IPS-18c (cell line): Measurements from ENCODE around the gene LRR1.
A peak's percentile ranks its signal among the peaks of the same experiment; 100 is the strongest.

ENCODE experiments used
- H3K4me3 ChIP-seq: 2 replicates; pipeline ENCODE4 v1.7.0; 2013; ENCODE audit warnings: low read depth, mild to moderate bottlenecking, low read length, moderate library complexity; ENCODE audit not compliant: insufficient read depth
- H3K9me3 ChIP-seq: one replicate; pipeline ENCODE4 v1.6.1; 2013; ENCODE audit warnings: mild to moderate bottlenecking, low read length, moderate library complexity; ENCODE audit not compliant: control insufficient read depth, insufficient read depth

The LRR1 gene

GRCh38 chr14:49620182-49621113, 21.7 kb downstream of the LRR1 start, which contains the start of the genes MGAT2 and RPL36AL:
Gene MGAT2, plus strand, starts transcription at chr14:49620799. Its CDS starts 470 bp downstream, at chr14:49621269.
Gene RPL36AL, minus strand, starts transcription at chr14:49620626. Its CDS starts 1,522 bp downstream, at chr14:49619104.
- H3K9me3 ChIP-seq, result no peaks in the 10 kb centered on the region

GRCh38 chr14:49621114-49621881, 22.6 kb downstream of the LRR1 start:
- no peaks in the 10 kb centered on the region for H3K9me3 ChIP-seq
- H3K4me3 ChIP-seq, result peak overlapping the region; percentile 85

More at GRCh38 chr14:49620182-49621113, 21.7 kb downstream of the LRR1 start, which contains the start of the genes MGAT2 and RPL36AL:
- H3K4me3 ChIP-seq, result peak within 1 kb of the TSS; percentile 85

- H3K4me3 ChIP-seq, result peak overlapping the region; percentile 85; the same call in 1 of the 2 replicates
Measured at GRCh38 chr14:49622022-49622607, 23.4 kb downstream of the LRR1 start.

GRCh38 chr14:49623387-49623786, 24.6 kb downstream of the LRR1 start:
- Histone ChIP-seq H3K4me3 (no peak overlapping the region), H3K9me3 (no peaks in the 10 kb centered on the region)

More at GRCh38 chr14:49622022-49622607, 23.4 kb downstream of the LRR1 start:
- H3K9me3 ChIP-seq, result no peaks in the 10 kb centered on the region

DNA sequence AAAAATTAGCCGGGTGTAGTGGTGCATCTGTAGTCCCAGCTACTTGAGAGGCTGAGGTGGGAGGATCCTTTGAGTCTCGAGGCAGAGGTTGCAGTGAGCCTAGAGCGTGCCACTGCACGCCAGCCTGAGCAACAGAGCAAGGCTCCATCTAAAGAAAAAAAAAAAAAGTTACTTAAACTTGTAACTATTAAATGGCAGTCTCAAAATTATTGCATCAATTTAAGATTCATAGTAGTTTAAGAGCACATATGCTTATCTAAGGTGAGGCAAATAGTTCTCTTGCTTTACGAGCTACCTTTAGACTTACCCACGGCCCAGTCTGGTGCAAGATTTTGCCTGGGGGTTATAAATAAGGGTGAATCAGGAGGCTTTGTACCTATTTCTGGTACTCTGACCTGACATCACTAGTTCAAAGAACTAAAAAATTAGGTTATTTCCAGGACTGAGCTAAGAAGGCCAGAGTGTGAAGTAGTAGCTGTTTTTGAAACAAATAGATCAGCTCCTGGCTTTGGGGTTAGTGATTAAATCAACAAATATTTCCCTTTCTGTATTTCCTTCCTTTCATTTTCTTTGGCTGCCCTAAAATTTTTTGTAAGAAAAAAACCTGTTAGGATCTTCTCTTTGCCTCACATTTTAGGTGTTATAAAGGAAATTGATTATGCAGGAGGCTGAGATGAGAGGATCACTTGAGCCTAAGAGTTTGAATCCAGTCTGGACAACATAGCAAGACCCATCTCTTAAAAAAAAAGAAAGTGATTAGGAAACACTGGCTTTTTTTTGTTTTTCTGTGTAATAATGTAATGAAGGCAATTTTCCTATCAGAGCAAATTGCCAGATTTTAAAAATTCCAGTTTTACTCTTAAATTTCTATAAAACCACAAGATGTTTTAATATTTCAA, 25.4 kb downstream of the LRR1 start:
- no peaks in the 10 kb centered on the region for H3K9me3 ChIP-seq
- no peak overlapping the region for H3K4me3 ChIP-seq

DNA sequence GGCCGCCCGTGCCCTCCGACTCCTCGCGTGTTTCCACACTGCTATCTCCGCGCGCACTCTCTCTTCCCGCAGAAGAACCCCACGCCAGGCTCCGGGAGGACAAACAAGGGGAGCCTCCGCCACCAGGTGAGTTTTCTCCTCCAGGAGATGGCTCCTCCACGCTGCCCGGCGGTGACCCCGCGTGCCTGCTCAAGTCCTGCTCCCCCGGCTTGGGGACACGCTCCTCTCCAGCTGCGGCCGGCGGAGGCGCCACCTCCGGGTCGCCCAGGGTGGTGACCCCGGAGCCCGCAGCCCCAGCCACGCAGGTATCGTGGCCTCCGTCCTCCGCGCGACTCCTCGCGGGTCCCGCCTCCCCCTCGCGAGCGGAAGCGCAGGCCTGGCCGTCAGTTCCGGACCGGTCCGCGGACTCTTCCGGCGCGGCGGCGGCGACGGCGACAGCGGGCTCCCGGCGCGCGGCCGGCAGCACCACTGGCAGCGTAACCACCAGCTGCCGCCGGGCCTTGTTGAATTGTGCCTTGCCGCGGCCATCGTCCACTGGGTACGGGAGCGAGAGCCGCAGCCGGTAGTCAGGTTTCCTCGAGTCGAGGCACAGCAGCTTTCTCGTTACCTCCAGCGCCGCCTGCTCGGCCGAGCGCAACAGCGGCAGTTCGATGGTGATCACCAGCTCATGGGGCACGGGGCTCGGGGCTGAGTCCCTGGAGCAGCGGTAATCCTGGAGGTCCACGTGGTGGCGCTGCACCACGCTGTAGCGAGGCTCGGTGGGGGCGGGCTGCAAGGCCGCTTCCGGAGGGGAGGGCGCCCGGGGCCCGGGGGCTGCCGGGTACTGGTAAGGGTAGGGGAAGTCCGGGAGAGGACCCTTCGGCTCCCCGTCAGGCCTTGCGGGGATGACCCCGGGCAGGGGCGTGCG, 35.2 kb downstream of the LRR1 start:
- Histone ChIP-seq H3K4me3 (peak overlapping the region; percentile 88), H3K9me3 (no peaks in the 10 kb centered on the region)

GRCh38 chr14:49634547-49635334, 36.0 kb downstream of the LRR1 start, which contains the start of gene DNAAF2:
Gene DNAAF2, minus strand, starts transcription at chr14:49635244. Its CDS starts 95 bp downstream, at chr14:49635149.
- Histone ChIP-seq H3K9me3 (no peaks in the 10 kb centered on the region), H3K4me3 (peak within 1 kb of the TSS; percentile 88)

DNA sequence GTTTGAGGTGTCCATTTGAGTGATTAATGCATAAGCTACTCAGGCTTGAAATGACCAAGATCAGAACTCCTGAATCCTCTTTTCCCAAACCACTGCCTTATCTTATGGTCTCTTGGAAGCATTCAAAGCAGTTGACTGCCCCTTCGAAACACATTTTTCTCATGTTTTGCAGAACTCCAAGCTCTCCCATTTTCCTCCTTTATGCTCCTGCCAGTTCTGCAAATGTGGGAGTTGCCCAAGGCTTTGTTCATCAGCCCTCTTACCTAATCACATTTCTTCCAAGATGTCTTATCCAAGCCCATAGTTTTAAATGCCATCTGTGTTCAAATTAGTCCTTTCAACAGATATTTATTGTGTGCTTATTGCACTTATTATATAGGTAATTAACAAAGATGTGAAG, 38.1 kb downstream of the LRR1 start:
- H3K9me3 ChIP-seq, result no peaks in the 10 kb centered on the region
- no peak overlapping the region for H3K4me3 ChIP-seq

GRCh38 chr14:49637534-49638078, 38.9 kb downstream of the LRR1 start:
- Histone ChIP-seq H3K4me3 (no peak overlapping the region), H3K9me3 (no peaks in the 10 kb centered on the region)

GRCh38 chr14:49640540-49641417, 42.0 kb downstream of the LRR1 start:
- no peaks in the 10 kb centered on the region for H3K9me3 ChIP-seq

DNA sequence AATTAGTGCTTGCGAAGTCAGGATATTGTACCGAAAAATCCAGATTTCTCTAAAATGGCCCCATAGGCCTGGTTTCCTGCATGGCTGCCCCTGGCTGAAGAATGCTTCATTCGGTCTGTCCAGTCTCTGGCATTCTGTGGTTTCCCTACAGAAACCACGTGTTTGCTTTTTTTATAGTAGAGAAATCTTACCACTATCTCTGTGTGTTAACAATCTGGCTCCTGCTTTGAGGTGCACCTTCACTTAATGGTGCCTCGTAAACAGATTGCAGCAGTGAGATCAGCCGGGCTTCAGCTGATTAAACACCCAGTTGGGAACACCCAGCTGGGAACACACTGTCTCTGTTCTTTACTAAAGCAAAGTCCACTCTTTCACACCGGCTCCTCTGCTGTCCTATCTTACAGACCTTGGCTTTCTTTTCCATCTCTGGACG, 43.0 kb downstream of the LRR1 start:
- Histone ChIP-seq H3K4me3 (no peak overlapping the region), H3K9me3 (no peaks in the 10 kb centered on the region)

More at GRCh38 chr14:49640540-49641417, 42.0 kb downstream of the LRR1 start:
- H3K4me3 ChIP-seq, result no peak overlapping the region

DNA sequence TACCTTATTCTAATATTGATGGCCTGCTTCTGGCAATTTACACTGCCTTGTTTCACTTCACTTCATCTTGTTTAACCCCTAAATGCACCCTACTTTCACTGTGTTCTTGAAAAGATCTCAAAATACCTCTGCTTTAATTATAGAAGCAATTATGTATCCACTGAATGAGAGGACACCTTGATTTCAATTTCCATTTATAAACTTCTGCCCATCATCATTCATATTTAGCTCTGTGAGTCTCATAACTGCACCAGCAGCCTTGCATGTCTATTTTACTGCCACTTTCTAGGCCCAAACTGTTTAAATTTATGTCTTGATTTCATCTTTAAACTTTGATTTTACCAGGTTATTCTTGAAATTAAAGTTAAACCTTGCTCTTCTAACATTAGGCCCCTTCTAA, 43.4 kb downstream of the LRR1 start:
- Histone ChIP-seq H3K4me3 (no peak overlapping the region), H3K9me3 (no peaks in the 10 kb centered on the region)

DNA sequence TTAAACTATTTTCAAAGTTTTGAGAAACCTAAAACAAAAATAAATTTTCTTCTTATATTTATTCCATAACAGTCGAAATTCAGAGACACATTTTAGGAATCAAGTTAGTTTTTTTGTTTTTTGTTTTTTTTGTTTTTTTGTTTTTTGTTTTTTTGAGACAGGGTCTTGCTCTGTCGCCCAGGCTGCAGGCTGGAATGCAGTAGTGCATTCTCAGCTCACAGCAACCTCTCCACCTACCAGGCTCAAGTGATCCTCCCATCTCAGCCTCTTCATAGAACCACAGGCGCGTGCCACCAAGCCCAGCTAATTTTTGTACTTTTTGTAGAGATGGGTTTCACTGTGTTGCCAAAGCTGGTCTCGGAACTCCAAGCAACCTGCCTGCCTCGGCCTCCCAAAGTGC, 54.8 kb downstream of the LRR1 start:
- Histone ChIP-seq H3K9me3 (no peaks in the 10 kb centered on the region), H3K4me3 (no peak overlapping the region)

DNA sequence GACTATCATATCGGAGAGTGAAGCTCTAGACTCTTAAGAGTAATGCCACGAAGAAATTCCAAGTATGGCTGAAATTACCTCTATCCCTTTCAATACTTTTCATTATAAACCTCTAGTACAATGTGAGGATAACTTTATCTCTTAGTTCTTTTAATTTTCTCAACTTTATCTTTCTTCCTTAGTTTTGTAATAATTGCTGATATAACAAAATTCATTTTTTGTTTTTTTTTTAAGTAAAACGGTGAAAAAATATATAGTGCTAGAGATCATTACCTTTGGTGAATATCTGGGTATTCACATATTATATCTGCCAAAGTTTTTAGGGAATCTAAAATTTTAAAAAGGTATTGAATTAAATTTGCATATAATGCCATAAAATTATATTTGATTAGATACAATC, 55.8 kb downstream of the LRR1 start:
- H3K9me3 ChIP-seq, result no peaks in the 10 kb centered on the region
- H3K4me3 ChIP-seq, result no peak overlapping the region
